A549 treated with AZD9567 at 1 μM for 4 hours (cell line): ENCODE measurements around the gene PLA2G2E. TPM values are rescaled to one million over a fixed set of nuclear protein-coding genes. Genes with fewer than 3 reads are reported as not detected.

Experiments used
- total RNA-seq: library from RNA; stranded (reverse); fragments of 200-300 nt; extraction: Qiagen RNA extraction; gene quantifications from 5 replicates; pipeline ENCODE4 v1.2.3, GENCODE V29; 2022; ENCODE audit not compliant: insufficient read depth

Gene PLA2G2E, protein sequence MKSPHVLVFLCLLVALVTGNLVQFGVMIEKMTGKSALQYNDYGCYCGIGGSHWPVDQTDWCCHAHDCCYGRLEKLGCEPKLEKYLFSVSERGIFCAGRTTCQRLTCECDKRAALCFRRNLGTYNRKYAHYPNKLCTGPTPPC
- total RNA-seq, result not detected in 5 replicates

DNA sequence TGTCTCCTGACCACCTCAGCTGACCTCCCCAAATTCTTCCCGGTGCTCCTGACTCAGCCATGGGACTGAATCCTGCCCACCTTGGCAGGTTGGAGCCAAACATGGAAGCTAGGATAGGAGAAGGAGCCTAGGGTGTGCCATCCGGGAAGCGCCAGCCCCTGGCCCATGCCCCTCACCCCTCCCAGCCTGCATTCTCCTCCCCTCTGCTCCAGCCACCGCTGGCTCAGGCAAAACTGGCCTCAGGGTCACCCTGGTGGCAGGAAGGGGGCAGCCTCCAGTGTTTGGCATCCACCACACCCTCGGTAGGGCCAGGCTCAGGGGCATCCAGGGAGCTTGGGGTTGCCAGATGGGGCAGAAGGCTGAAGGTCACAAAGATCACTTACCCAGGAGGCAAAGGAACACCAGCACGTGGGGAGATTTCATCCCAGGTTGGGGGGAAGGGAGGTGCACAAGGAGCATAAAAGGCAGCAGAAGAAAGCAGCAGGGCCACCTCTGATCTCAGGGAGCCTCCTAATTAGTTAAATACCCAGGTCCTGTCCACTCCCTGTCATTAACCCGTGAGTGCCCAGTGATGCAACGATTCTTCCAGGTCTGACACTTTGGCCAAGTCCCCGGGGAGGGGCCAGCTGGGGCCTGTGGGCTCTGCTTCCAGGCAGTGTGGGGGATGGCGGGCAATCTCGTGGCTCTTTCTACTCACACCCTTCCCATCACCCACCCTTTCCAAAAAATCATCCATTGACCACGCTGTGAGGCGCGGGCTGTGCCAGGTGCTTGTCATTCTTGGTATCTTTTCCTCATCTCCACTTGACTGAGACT lies at the start of gene PLA2G2E:
TSS of gene PLA2G2E (minus strand) at position 481 of the 816 bp plus-strand sequence. CDS start at position 423, 58 bp downstream.

GRCh38 chr1:19882111-19883071 lies 41.0 kb downstream of the PLA2G2E start, which contains the start of gene OTUD3:
Gene OTUD3 (plus strand): TSS chr1:19882395. CDS start chr1:19882514, 119 bp downstream.

Other genes with a start within 250 kb of the PLA2G2E start
- 5.9 to 7.7 TPM (median 6.4 TPM) in 5 replicates for gene TMCO4, start 123.7 kb downstream of the PLA2G2E start, total RNA-seq
- gene RNF186, start 108.3 kb downstream of the PLA2G2E start, total RNA-seq, result not detected in 5 replicates
- 2.7 to 3.7 TPM (median 3.0 TPM) in 5 replicates for gene OTUD3, start 41.2 kb downstream of the PLA2G2E start, total RNA-seq
- gene PLA2G2A, start 56.0 kb upstream of the PLA2G2E start, total RNA-seq, result 0.08 TPM in 1 of 5 replicates, not detected in the others
- gene PLA2G5, start 146.6 kb upstream of the PLA2G2E start, total RNA-seq, result not detected in 5 replicates
- 0.02 TPM in 2 of 5 replicates, not detected in the others for gene PLA2G2D, start 195.9 kb upstream of the PLA2G2E start, total RNA-seq
- gene PLA2G2F, start 215.7 kb upstream of the PLA2G2E start, total RNA-seq, result not detected in 5 replicates